IMR-90 (cell line): ENCODE data around the gene CLDN24. TPM values are rescaled to one million over a fixed set of nuclear protein-coding genes. Genes with fewer than 3 reads are reported as not detected.

Experiments
- ATAC-seq: fragments of 200-7000 bp; cut with Tn5 transposase; 2 replicates; pipeline ENCODE4 v1.9.1; 2020; ENCODE audit warnings: low read depth, mild to moderate bottlenecking, moderate library complexity
- BruUV-seq: library from RNA; stranded (reverse); fragments of 400-500 nt; replicated peaks from 2 replicates; lab custom pipeline; 2021; lab: Mats Ljungman, UMichigan
- CTCF ChIA-PET: fragments of 300-600 bp; formaldehyde crosslinking; extraction: SDS; loops from one replicate; lab custom pipeline; 2021; ENCODE audit warnings: antibody characterized with exemption; lab: Yijun Ruan, JAX
- POLR2A ChIA-PET: fragments of 300-600 bp; sonication (Branson Sonifier 250); formaldehyde crosslinking; loops from one replicate; lab custom pipeline; 2022; ENCODE audit warnings: antibody characterized with exemption; ENCODE audit not compliant: unreplicated experiment; lab: Charles Lee
- DNase-seq: peaks from one replicate; pipeline ENCODE4 v3.0.0; 2013
- H2AFZ ChIP-seq: replicated peaks from 2 replicates; pipeline ENCODE3; 2013; ENCODE audit warnings: low read length, mild to moderate bottlenecking; ENCODE audit not compliant: poor library complexity
- H2AK5ac ChIP-seq: 2 replicates; pipeline ENCODE4 v1.6.1; 2013; ENCODE audit warnings: low read depth, low read length, inconsistent platforms
- H2AK9ac ChIP-seq: replicated peaks from 2 replicates; pipeline ENCODE3; 2013; ENCODE audit warnings: mild to moderate bottlenecking, low read depth, low read length, moderate library complexity; ENCODE audit not compliant: poor library complexity
- H2BK120ac ChIP-seq: 2 replicates; pipeline ENCODE4 v1.6.1; 2013; ENCODE audit warnings: low read depth, low read length, inconsistent platforms
- H2BK15ac ChIP-seq: 3 replicates; pipeline ENCODE4 v1.6.1; 2013; ENCODE audit warnings: low read depth, low read length, inconsistent platforms
- H2BK20ac ChIP-seq: 2 replicates; pipeline ENCODE4 v1.6.1; 2013; ENCODE audit warnings: low read depth, mild to moderate bottlenecking, inconsistent platforms, low read length, moderate library complexity
- H2BK5ac ChIP-seq: 2 replicates; pipeline ENCODE4 v1.6.1; 2013; ENCODE audit warnings: mild to moderate bottlenecking, low read depth, low read length, inconsistent platforms; ENCODE audit not compliant: poor library complexity, severe bottlenecking
- H3K14ac ChIP-seq: replicated peaks from 2 replicates; pipeline ENCODE4 v1.6.1; 2013; ENCODE audit warnings: low read depth, low read length, inconsistent platforms
- H3K18ac ChIP-seq: 2 replicates; pipeline ENCODE4 v1.6.1; 2013; ENCODE audit warnings: low read depth, low read length, control low read depth
- H3K23ac ChIP-seq: 2 replicates; pipeline ENCODE4 v1.6.1; 2013; ENCODE audit warnings: low read depth, low read length, inconsistent platforms
- H3K27ac ChIP-seq: 2 replicates; pipeline ENCODE4 v1.5.1; 2013; ENCODE audit warnings: mild to moderate bottlenecking, control low read depth, low read length; ENCODE audit not compliant: insufficient read depth
- H3K27me3 ChIP-seq: 2 replicates; pipeline ENCODE4 v1.6.1; 2013; ENCODE audit warnings: low read length; ENCODE audit not compliant: control insufficient read depth, insufficient read depth
- H3K36me3 ChIP-seq: 2 replicates; pipeline ENCODE4 v1.6.1; 2013; ENCODE audit warnings: low read length, mixed read lengths; ENCODE audit not compliant: control insufficient read depth, insufficient read depth
- H3K4ac ChIP-seq: 2 replicates; pipeline ENCODE4 v1.6.1; 2013; ENCODE audit warnings: low read depth, low read length, inconsistent platforms
- H3K4me1 ChIP-seq: 2 replicates; pipeline ENCODE4 v1.6.1; 2013; ENCODE audit warnings: low read length, mixed read lengths; ENCODE audit not compliant: control insufficient read depth, insufficient read depth
- H3K4me2 ChIP-seq: 2 replicates; pipeline ENCODE4 v1.6.1; 2013; ENCODE audit warnings: low read depth, mild to moderate bottlenecking, control low read depth, low read length, moderate library complexity
- H3K4me3 ChIP-seq: 2 replicates; pipeline ENCODE4 v1.5.1; 2013; ENCODE audit warnings: low read depth, mild to moderate bottlenecking, control low read depth, low read length, moderate library complexity; ENCODE audit not compliant: insufficient read depth
- H3K56ac ChIP-seq: 2 replicates; pipeline ENCODE4 v1.6.1; 2013; ENCODE audit warnings: low read length, inconsistent platforms; ENCODE audit not compliant: insufficient read depth; ENCODE audit errors: extremely low read depth
- H3K79me1 ChIP-seq, 2 experiments: 2 replicates each; pipeline ENCODE4 v1.6.1; 2013; ENCODE audit warnings: low read length in 2 of 2, inconsistent platforms in 1 of 2, low read depth in 1 of 2
- H3K9ac ChIP-seq: 2 replicates; pipeline ENCODE4 v1.6.1; 2013; ENCODE audit warnings: low read depth, low read length, control low read depth
- H3K9me1 ChIP-seq: 2 replicates; pipeline ENCODE4 v1.6.1; 2013; ENCODE audit warnings: low read length, inconsistent platforms; ENCODE audit not compliant: insufficient read depth
- H3K9me3 ChIP-seq: 2 replicates; pipeline ENCODE4 v1.6.1; 2013; ENCODE audit warnings: low read length; ENCODE audit not compliant: control insufficient read depth, insufficient read depth
- H4K20me1 ChIP-seq: 2 replicates; pipeline ENCODE4 v1.6.1; 2013; ENCODE audit warnings: low read length, inconsistent platforms; ENCODE audit not compliant: insufficient read depth
- H4K5ac ChIP-seq: 2 replicates; pipeline ENCODE4 v1.6.1; 2013; ENCODE audit warnings: mild to moderate bottlenecking, low read depth, low read length, control low read depth
- H4K8ac ChIP-seq, 2 experiments: 2 replicates each; pipeline ENCODE4 v1.6.1; 2013; ENCODE audit warnings: low read depth in 2 of 2, low read length in 2 of 2, control low read depth in 1 of 2, inconsistent platforms in 1 of 2
- H4K91ac ChIP-seq: 2 replicates; pipeline ENCODE4 v1.6.1; 2013; ENCODE audit warnings: low read depth, low read length, inconsistent platforms; ENCODE audit not compliant: insufficient read depth
- BHLHE40 ChIP-seq: fragments of 150-350 bp; IDR thresholded peaks from 2 replicates; pipeline ENCODE4 v1.6.1; 2016; ENCODE audit warnings: mild to moderate bottlenecking, low read depth, low read length
- MXI1 ChIP-seq: IDR thresholded peaks from 2 replicates; pipeline ENCODE4 v1.6.1; 2012; ENCODE audit warnings: low read depth, mild to moderate bottlenecking, low read length, moderate library complexity, borderline replicate concordance
- POLR2A ChIP-seq: IDR thresholded peaks from 2 replicates; pipeline ENCODE4 v1.6.1; 2012; ENCODE audit warnings: mild to moderate bottlenecking, low read depth, low read length
- SMC3 ChIP-seq: fragments of 150-350 bp; IDR thresholded peaks from 2 replicates; pipeline ENCODE4 v1.6.1; 2016; ENCODE audit warnings: low read depth, mild to moderate bottlenecking, antibody characterized with exemption, low read length, moderate library complexity
- USF2 ChIP-seq: fragments of 150-350 bp; IDR thresholded peaks from 2 replicates; pipeline ENCODE4 v1.6.1; 2017; ENCODE audit warnings: mild to moderate bottlenecking, antibody characterized with exemption, low read length, low read depth
- WGBS, 2 experiments: methylation state at CpG; one replicate each; pipeline versions ENCODE4 v1.1.5 to v1.1.7; 2013; ENCODE audit warnings: missing lambda C conversion rate in 2 of 2; ENCODE audit not compliant: insufficient read length in 1 of 2; ENCODE audit errors: extremely low coverage in 2 of 2; 5-methylcytosine and 5-hydroxymethylcytosine counted together
- dilution Hi-C: fragments of 300-500 bp; cut with HindIII; formaldehyde crosslinking; loops from one replicate; pipeline ENCODE4 v1.14.3; 2018; ENCODE audit warnings: low sequenced_read_pairs; ENCODE audit not compliant: unreplicated experiment
- in situ Hi-C: fragments of 300-500 bp; cut with MboI; formaldehyde crosslinking; loops from 3 replicates; pipeline ENCODE4 v1.14.3; 2019; ENCODE audit warnings: low sequenced_read_pairs, inconsistent platforms, mixed read lengths
- intact Hi-C: fragments of 100-400 bp; cut with micrococcal nuclease; formaldehyde crosslinking; loops from 2 replicates; pipeline ENCODE4 v1.10.0; 2022
- polyA plus RNA-seq, 3 experiments: library from polyadenylated mRNA; depleted of rRNA; stranded (reverse); fragments of >200 nt; gene quantifications; 2 replicates each; pipeline ENCODE4 v1.2.3, GENCODE V29; 2012; ENCODE audit warnings: low replicate concordance in 1 of 3
- total RNA-seq: library from RNA; depleted of rRNA; stranded (reverse); fragments of >200 nt; gene quantifications from 2 replicates; pipeline ENCODE4 v1.2.3, GENCODE V29; 2012

The CLDN24 gene
- total and polyA plus RNA-seq, 2 of the 4 experiments (the other 2 are of a cell fraction), result not detected

- Histone ChIP-seq H3K9me3 (0 out of 2 replicates have a peak, but pooled peaks cover 2% of the 10 kb centered on the region), H3K4me2 (no peak overlapping the region), H3K9me1 (peaks cover 2% of the 10 kb centered on the region; the same call in 1 of the 2 replicates), H3K23ac (no peak overlapping the region), H3K79me1 (no peaks in the 10 kb centered on the region), H3K18ac (no peak overlapping the region), H4K20me1 (no peaks in the 10 kb centered on the region), H4K5ac (no peak overlapping the region), H3K4ac (no peak overlapping the region), H4K91ac (no peak overlapping the region), H3K4me3 (no peak overlapping the region), H4K8ac (no peak overlapping the region), H3K27ac (no peak overlapping the region), H2AK9ac (no peak overlapping the region), H2AK5ac (no peak overlapping the region), H2AFZ (no peak overlapping the region), H3K56ac (no peak overlapping the region), H3K27me3 (no peaks in the 10 kb centered on the region), H3K9ac (no peak overlapping the region), H2BK20ac (no peak overlapping the region), H3K36me3 (peaks cover 3% of the 10 kb centered on the region), H2BK120ac (no peak overlapping the region), H2BK15ac (no peak overlapping the region), H3K4me1 (no peaks in the 10 kb centered on the region; the same call in 1 of the 2 replicates), H2BK5ac (no peak overlapping the region), H3K14ac (no peak overlapping the region)
- TF ChIP-seq POLR2A (no peak), MXI1 (no peak), USF2 (no peak), BHLHE40 (no peak), SMC3 (no peak)
- in situ Hi-C loops, result no loop called here
- ATAC-seq, result no peak
- intact Hi-C loops, result no loop called here
- BruUV-seq, result no TSS peak
- no CpG with 5 or more reads among the region's 5 CpGs for WGBS, 2 experiments
- DNase-seq, result no peak
- ChIA-PET CTCF (no interaction called here), POLR2A (no interaction called here)
- dilution Hi-C loops, result no loop called here
These were observed 710 bp downstream of the CLDN24 start for GRCh38 chr4:183321516-183321915.
